GM23338 (cell line): ENCODE results near the gene SLC2A6. TPM values are rescaled to one million over a fixed set of nuclear protein-coding genes. Genes with fewer than 3 reads are reported as not detected.

Experiments
- ATAC-seq: fragments of 200-7000 bp; cut with Tn5 transposase; 3 replicates; pipeline ENCODE4 v1.9.1; 2020
- DNase-seq: peaks from one replicate; pipeline ENCODE4 v3.0.0-alpha.2; 2015; ENCODE audit warnings: low spot score
- H2AFZ ChIP-seq: fragments of 200-600 bp; sonication (generic); 2 replicates; pipeline ENCODE4 v1.8.0; 2016; ENCODE audit warnings: antibody characterized with exemption, mild to moderate bottlenecking, moderate library complexity
- H3F3A ChIP-seq: fragments of 200-600 bp; sonication (generic); replicated peaks from 2 replicates; pipeline ENCODE4 v1.8.0; 2017; ENCODE audit warnings: antibody characterized with exemption, mixed run types, low read depth
- H3K27ac ChIP-seq: fragments of 200-600 bp; sonication (generic); 2 replicates; pipeline ENCODE4 v1.6.1; 2016; ENCODE audit warnings: low read depth
- H3K27me3 ChIP-seq: fragments of 200-600 bp; sonication (generic); 2 replicates; pipeline ENCODE4 v1.8.0; 2016; ENCODE audit warnings: mild to moderate bottlenecking, mixed run types, moderate library complexity; ENCODE audit not compliant: insufficient read depth
- H3K36me3 ChIP-seq: fragments of 200-600 bp; sonication (generic); 2 replicates; pipeline ENCODE4 v1.8.0; 2016; ENCODE audit warnings: mild to moderate bottlenecking; ENCODE audit not compliant: insufficient read depth
- H3K4me1 ChIP-seq: fragments of 200-600 bp; sonication (generic); 2 replicates; pipeline ENCODE4 v1.8.0; 2016; ENCODE audit warnings: mild to moderate bottlenecking, moderate library complexity; ENCODE audit not compliant: insufficient read depth
- H3K4me2 ChIP-seq: fragments of 200-600 bp; sonication (generic); 2 replicates; pipeline ENCODE4 v1.7.1; 2017; ENCODE audit warnings: mixed run types
- H3K4me3 ChIP-seq: fragments of 200-600 bp; sonication (generic); 2 replicates; pipeline ENCODE4 v1.6.1; 2016; ENCODE audit warnings: mixed run types
- H3K79me2 ChIP-seq: fragments of 200-600 bp; sonication (generic); replicated peaks from 2 replicates; pipeline ENCODE4 v1.8.0; 2017; ENCODE audit warnings: mild to moderate bottlenecking; ENCODE audit not compliant: insufficient read depth
- H3K9me2 ChIP-seq: fragments of 200-600 bp; sonication (generic); 2 replicates; pipeline ENCODE4 v1.8.0; 2017; ENCODE audit not compliant: insufficient read depth
- H4K20me1 ChIP-seq: fragments of 200-600 bp; sonication (generic); replicated peaks from 2 replicates; pipeline ENCODE4 v1.8.0; 2017; ENCODE audit warnings: mild to moderate bottlenecking; ENCODE audit not compliant: insufficient read depth
- H3K27ac Mint-ChIP-seq: 2 replicates; pipeline ENCODE4 v1.8.0; 2020; ENCODE audit warnings: inconsistent platforms, mild to moderate bottlenecking, moderate library complexity, mixed read lengths
- H3K27me3 Mint-ChIP-seq: 3 replicates; pipeline ENCODE4 v1.8.0; 2022; ENCODE audit warnings: low read depth, mild to moderate bottlenecking, moderate library complexity, mixed read lengths, inconsistent platforms; ENCODE audit not compliant: insufficient read depth, poor library complexity
- H3K36me3 Mint-ChIP-seq: 3 replicates; pipeline ENCODE4 v1.8.0; 2021; ENCODE audit warnings: low read depth, mild to moderate bottlenecking, inconsistent platforms, moderate library complexity, mixed read lengths
- H3K4me1 Mint-ChIP-seq: 3 replicates; pipeline ENCODE4 v1.8.0; 2020; ENCODE audit warnings: mild to moderate bottlenecking, inconsistent platforms, mixed read lengths
- H3K4me3 Mint-ChIP-seq: 3 replicates; pipeline ENCODE4 v1.8.0; 2021; ENCODE audit warnings: moderate library complexity, mild to moderate bottlenecking, inconsistent platforms, mixed read lengths
- H3K9me3 Mint-ChIP-seq: 3 replicates; pipeline ENCODE4 v1.8.0; 2020; ENCODE audit warnings: moderate library complexity, mild to moderate bottlenecking, inconsistent platforms, mixed read lengths
- CREB1 ChIP-seq: fragments of 250-450 bp; sonication (Bioruptor Pico); IDR thresholded peaks from 2 replicates; pipeline ENCODE4 v1.5.0; 2020; ENCODE audit warnings: low read depth, mild to moderate bottlenecking, moderate library complexity
- ETS1 ChIP-seq: IDR thresholded peaks from 2 replicates; pipeline ENCODE4 v1.6.1; 2016; ENCODE audit warnings: antibody characterized with exemption
- EZH2 ChIP-seq: fragments of 200-600 bp; sonication (generic); IDR thresholded peaks from one replicate; pipeline ENCODE4 v1.8.0; 2017; ENCODE audit warnings: antibody characterized with exemption, mild to moderate bottlenecking, low read depth; ENCODE audit not compliant: unreplicated experiment
- EZH2phosphoT487 ChIP-seq: fragments of 200-600 bp; sonication (generic); IDR thresholded peaks from one replicate; pipeline ENCODE4 v1.8.1; 2018; ENCODE audit warnings: antibody characterized with exemption; ENCODE audit not compliant: unreplicated experiment
- JUNB ChIP-seq: IDR thresholded peaks from one replicate; pipeline ENCODE4 v1.6.1; 2016; ENCODE audit warnings: antibody characterized with exemption; ENCODE audit not compliant: unreplicated experiment
- NANOG ChIP-seq: IDR thresholded peaks from 2 replicates; pipeline ENCODE4 v1.6.1; 2016; ENCODE audit warnings: antibody characterized with exemption, borderline replicate concordance
- POLR2AphosphoS5 ChIP-seq: IDR thresholded peaks from 2 replicates; pipeline ENCODE4 v1.6.1; 2016; ENCODE audit warnings: antibody characterized with exemption, low read depth
- STAT1 ChIP-seq: IDR thresholded peaks from one replicate; pipeline ENCODE4 v1.6.1; 2016; ENCODE audit warnings: antibody characterized with exemption; ENCODE audit not compliant: unreplicated experiment
- ZNF114 ChIP-seq: fragments of 250-450 bp; sonication (Bioruptor Pico); IDR thresholded peaks from 2 replicates; pipeline ENCODE4 v1.5.0; 2020; ENCODE audit warnings: mild to moderate bottlenecking, moderate library complexity
- ZNF331 ChIP-seq: fragments of 250-450 bp; sonication (Bioruptor Pico); IDR thresholded peaks from 2 replicates; pipeline ENCODE4 v1.5.0; 2020; ENCODE audit warnings: low read depth, mild to moderate bottlenecking, moderate library complexity
- polyA plus RNA-seq: library from polyadenylated mRNA; unstranded; fragments of >200 nt; fragmentation: Nextera tagmentation; extraction: Ambion mirVana; gene quantifications from 2 replicates; pipeline ENCODE4 v1.2.1, GENCODE V29; 2016
- total RNA-seq: library from RNA; depleted of rRNA; stranded (reverse); fragments of >200 nt; shearing (Covaris generic); gene quantifications from 2 replicates; pipeline ENCODE4 v1.2.3, GENCODE V29; 2014
- TF ChIP-seq, protein P1 (sequence below), 2 experiments: fragments of 200-600 bp in 1 of 2; sonication (generic) in 1 of 2; conservative IDR thresholded peaks; 2 replicates each; pipeline versions ENCODE4 v1.5.1 to v1.6.1; 2016 to 2017; ENCODE audit warnings: antibody characterized with exemption in 2 of 2, low read depth in 2 of 2, mild to moderate bottlenecking in 2 of 2, moderate library complexity in 1 of 2
- TF ChIP-seq, protein P2 (sequence below): IDR thresholded peaks from one replicate; pipeline ENCODE4 v1.6.1; 2018; ENCODE audit warnings: antibody characterized with exemption; ENCODE audit not compliant: unreplicated experiment

Gene SLC2A6
- total and polyA plus RNA-seq, 2 experiments from 2014 or later, result 17.5 to 39.3 TPM

- H3K9me2 ChIP-seq, result no peaks in the 10 kb centered on the region
- Mint-ChIP-seq H3K36me3 (peaks cover 3% of the 10 kb centered on the region; the same call in 2 of the 3 replicates), H3K4me3 (no peak overlapping the region), H3K27me3 (peaks cover 3% of the 10 kb centered on the region), H3K9me3 (no peaks in the 10 kb centered on the region), H3K27ac (no peak overlapping the region), H3K4me1 (peaks cover 8% of the 10 kb centered on the region)
- H4K20me1 ChIP-seq, result no peaks in the 10 kb centered on the region; the same call in 1 of the 2 replicates
- H3K79me2 ChIP-seq, result peaks cover 16% of the 10 kb centered on the region
- H3K4me2 ChIP-seq, result no peak overlapping the region
- peaks cover 8% of the 10 kb centered on the region for H3K4me1 ChIP-seq
- no peaks in the 10 kb centered on the region for H3K27me3 ChIP-seq
- TF ChIP-seq NANOG (no peak), EZH2 (no peak), EZH2phosphoT487 (no peak), CREB1 (CRISPR knock-in tag) (no peak)
- H3K36me3 ChIP-seq, result peaks cover 3% of the 10 kb centered on the region; the same call in 1 of the 2 replicates
- no peak overlapping the region for H2AFZ ChIP-seq
- H3K4me3 ChIP-seq, result 0 out of 2 replicates have a peak overlapping the region, but pooled peaks have one; percentile 85
- no peak for DNase-seq
- H3K27ac ChIP-seq, result no peak overlapping the region
- H3F3A ChIP-seq, result 0 out of 2 replicates have a peak, but pooled peaks cover 2% of the 10 kb centered on the region
- ATAC-seq, result no peak
These were observed 2.0 kb downstream of the SLC2A6 start for GRCh38 chr9:133476941-133477340.

- Mint-ChIP-seq H3K36me3 (peaks cover 9% of the 10 kb centered on the region; the same call in 2 of the 3 replicates), H3K4me3 (no peak overlapping the region), H3K27me3 (peaks cover 3% of the 10 kb centered on the region), H3K4me1 (peaks cover 8% of the 10 kb centered on the region), H3K27ac (no peak overlapping the region), H3K9me3 (no peaks in the 10 kb centered on the region)
- no peak overlapping the region for H3K4me2 ChIP-seq
- H3F3A ChIP-seq, result peaks cover 2% of the 10 kb centered on the region; the same call in 1 of the 2 replicates
- H2AFZ ChIP-seq, result no peak overlapping the region
- no peak overlapping the region for H3K27ac ChIP-seq
- TF ChIP-seq ZNF114 (CRISPR knock-in tag) (no peak), ZNF331 (no peak), STAT1 (no peak), EZH2 (no peak), JUNB (no peak), POLR2AphosphoS5 (no peak), ETS1 (no peak)
- TF ChIP-seq, protein P1, sequence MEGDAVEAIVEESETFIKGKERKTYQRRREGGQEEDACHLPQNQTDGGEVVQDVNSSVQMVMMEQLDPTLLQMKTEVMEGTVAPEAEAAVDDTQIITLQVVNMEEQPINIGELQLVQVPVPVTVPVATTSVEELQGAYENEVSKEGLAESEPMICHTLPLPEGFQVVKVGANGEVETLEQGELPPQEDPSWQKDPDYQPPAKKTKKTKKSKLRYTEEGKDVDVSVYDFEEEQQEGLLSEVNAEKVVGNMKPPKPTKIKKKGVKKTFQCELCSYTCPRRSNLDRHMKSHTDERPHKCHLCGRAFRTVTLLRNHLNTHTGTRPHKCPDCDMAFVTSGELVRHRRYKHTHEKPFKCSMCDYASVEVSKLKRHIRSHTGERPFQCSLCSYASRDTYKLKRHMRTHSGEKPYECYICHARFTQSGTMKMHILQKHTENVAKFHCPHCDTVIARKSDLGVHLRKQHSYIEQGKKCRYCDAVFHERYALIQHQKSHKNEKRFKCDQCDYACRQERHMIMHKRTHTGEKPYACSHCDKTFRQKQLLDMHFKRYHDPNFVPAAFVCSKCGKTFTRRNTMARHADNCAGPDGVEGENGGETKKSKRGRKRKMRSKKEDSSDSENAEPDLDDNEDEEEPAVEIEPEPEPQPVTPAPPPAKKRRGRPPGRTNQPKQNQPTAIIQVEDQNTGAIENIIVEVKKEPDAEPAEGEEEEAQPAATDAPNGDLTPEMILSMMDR (conservative IDR thresholded peaks at IDR 0.05; ENCODE audit: low read depth in 2 of 2), result no peak
- TF ChIP-seq, protein P2, sequence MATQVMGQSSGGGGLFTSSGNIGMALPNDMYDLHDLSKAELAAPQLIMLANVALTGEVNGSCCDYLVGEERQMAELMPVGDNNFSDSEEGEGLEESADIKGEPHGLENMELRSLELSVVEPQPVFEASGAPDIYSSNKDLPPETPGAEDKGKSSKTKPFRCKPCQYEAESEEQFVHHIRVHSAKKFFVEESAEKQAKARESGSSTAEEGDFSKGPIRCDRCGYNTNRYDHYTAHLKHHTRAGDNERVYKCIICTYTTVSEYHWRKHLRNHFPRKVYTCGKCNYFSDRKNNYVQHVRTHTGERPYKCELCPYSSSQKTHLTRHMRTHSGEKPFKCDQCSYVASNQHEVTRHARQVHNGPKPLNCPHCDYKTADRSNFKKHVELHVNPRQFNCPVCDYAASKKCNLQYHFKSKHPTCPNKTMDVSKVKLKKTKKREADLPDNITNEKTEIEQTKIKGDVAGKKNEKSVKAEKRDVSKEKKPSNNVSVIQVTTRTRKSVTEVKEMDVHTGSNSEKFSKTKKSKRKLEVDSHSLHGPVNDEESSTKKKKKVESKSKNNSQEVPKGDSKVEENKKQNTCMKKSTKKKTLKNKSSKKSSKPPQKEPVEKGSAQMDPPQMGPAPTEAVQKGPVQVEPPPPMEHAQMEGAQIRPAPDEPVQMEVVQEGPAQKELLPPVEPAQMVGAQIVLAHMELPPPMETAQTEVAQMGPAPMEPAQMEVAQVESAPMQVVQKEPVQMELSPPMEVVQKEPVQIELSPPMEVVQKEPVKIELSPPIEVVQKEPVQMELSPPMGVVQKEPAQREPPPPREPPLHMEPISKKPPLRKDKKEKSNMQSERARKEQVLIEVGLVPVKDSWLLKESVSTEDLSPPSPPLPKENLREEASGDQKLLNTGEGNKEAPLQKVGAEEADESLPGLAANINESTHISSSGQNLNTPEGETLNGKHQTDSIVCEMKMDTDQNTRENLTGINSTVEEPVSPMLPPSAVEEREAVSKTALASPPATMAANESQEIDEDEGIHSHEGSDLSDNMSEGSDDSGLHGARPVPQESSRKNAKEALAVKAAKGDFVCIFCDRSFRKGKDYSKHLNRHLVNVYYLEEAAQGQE, result no peak
- ATAC-seq (no peak), DNase-seq (no peak)
- H3K9me2 ChIP-seq, result no peaks in the 10 kb centered on the region
- H4K20me1 ChIP-seq, result peaks cover 1% of the 10 kb centered on the region; the same call in 1 of the 2 replicates
- H3K4me3 ChIP-seq, result no peak overlapping the region
- H3K27me3 ChIP-seq, result no peaks in the 10 kb centered on the region
- peaks cover 3% of the 10 kb centered on the region; the same call in 1 of the 2 replicates for H3K36me3 ChIP-seq
- peaks cover 16% of the 10 kb centered on the region for H3K79me2 ChIP-seq
- peaks cover 8% of the 10 kb centered on the region for H3K4me1 ChIP-seq
These were observed 2.6 kb downstream of the SLC2A6 start for GRCh38 chr9:133476036-133476931.
